Right atrium auricular region (tissue), 2 donors: ENCODE data around the gene ADAM10. TPM values are rescaled to one million over a fixed set of nuclear protein-coding genes. Genes with fewer than 3 reads are reported as not detected.
"Not testable (repeated sequence)": the region's sequence is repeated elsewhere in the genome, so short reads cannot be mapped to it uniquely, and the experiment has no call there.

Source experiments
- DNase-seq: peaks from one replicate; pipeline ENCODE4 v3.0.0-alpha.2; 2019; ENCODE audit warnings: low spot score
- H3K27ac ChIP-seq, 2 donors: fragments of 200-600 bp; sonication (generic); 1 replicate in 1 of 2; 2 replicates in 1 of 2; pipeline ENCODE4 v1.5.1; 2016 to 2019
- H3K27me3 ChIP-seq, 2 donors: fragments of 200-600 bp; sonication (generic); one replicate each; pipeline versions ENCODE4 v1.5.1 to v1.6.0; 2017 to 2019
- H3K36me3 ChIP-seq: fragments of 200-600 bp; sonication (generic); one replicate; pipeline ENCODE4 v1.5.1; 2016
- H3K4me1 ChIP-seq, 2 donors: fragments of 200-600 bp; sonication (generic); one replicate each; pipeline versions ENCODE4 v1.5.1 to v1.6.0; 2017 to 2019
- H3K4me3 ChIP-seq, 2 donors: fragments of 200-600 bp; sonication (generic); 1 replicate in 1 of 2; 2 replicates in 1 of 2; pipeline ENCODE4 v1.5.1; 2017 to 2019; ENCODE audit warnings: mild to moderate bottlenecking in 1 of 2, moderate library complexity in 1 of 2
- H3K9me3 ChIP-seq, 2 donors: fragments of 200-600 bp; sonication (generic); one replicate each; pipeline ENCODE4 v1.5.1; 2019
- total RNA-seq, 2 donors: library from RNA; depleted of rRNA; stranded (reverse); fragments of >200 nt; gene quantifications; one replicate each; pipeline ENCODE4 v1.1.0, GENCODE V29; 2016
- TF ChIP-seq, protein P1 (sequence below), 2 donors: fragments of 200-600 bp; sonication (generic); IDR thresholded peaks; one replicate each; pipeline ENCODE4 v1.5.1; 2019; ENCODE audit warnings: antibody characterized with exemption in 2 of 2

Gene ADAM10
- total RNA-seq, 2 donors from 2014 or later: 40.8 to 42.0 TPM

DNA sequence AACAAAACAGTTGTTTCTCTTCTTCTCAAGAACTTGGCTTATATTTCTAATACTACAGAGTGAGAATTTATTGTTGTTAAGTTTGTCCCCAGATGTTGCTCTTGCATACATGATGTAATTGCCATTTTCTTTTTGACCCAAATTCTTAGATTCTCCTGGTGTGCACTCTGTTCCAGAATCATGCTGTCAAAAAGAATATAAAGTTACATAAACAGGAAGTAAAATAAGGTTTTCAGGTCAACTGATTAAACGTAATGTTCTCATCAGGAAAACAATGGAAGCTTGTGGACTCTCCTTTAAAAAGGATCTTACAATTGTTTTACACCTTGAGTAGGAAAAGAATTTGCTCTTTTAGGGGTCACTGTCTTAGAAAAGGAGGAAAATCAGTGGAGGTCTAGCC is 121.8 kb downstream of the ADAM10 start:
- no peak overlapping the region for H3K4me3 ChIP-seq
- TF ChIP-seq, protein P1, sequence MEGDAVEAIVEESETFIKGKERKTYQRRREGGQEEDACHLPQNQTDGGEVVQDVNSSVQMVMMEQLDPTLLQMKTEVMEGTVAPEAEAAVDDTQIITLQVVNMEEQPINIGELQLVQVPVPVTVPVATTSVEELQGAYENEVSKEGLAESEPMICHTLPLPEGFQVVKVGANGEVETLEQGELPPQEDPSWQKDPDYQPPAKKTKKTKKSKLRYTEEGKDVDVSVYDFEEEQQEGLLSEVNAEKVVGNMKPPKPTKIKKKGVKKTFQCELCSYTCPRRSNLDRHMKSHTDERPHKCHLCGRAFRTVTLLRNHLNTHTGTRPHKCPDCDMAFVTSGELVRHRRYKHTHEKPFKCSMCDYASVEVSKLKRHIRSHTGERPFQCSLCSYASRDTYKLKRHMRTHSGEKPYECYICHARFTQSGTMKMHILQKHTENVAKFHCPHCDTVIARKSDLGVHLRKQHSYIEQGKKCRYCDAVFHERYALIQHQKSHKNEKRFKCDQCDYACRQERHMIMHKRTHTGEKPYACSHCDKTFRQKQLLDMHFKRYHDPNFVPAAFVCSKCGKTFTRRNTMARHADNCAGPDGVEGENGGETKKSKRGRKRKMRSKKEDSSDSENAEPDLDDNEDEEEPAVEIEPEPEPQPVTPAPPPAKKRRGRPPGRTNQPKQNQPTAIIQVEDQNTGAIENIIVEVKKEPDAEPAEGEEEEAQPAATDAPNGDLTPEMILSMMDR (IDR thresholded peaks at IDR 0.05): no peak

DNA sequence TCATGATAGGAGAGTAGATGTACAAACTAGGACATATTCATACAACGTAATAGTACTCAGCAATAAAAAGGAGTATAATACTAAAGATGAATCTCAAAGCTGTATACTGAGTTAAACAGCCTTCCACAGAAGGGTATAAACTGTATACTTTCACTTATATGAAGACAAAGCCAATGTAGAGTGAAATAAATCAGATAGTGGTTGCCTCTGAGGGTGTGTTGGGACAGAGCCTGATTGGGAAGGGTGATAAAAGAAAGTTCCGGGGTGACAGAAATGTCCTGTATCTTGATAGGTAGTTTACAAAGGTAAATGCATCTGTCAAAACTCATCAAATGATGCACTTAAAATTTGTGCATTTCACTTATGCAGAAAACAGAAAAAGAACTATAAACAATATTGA is 122.5 kb downstream of the ADAM10 start:
- Histone ChIP-seq H3K27ac (no peak overlapping the region), H3K9me3 (no peaks in the 10 kb centered on the region), H3K36me3 (no peaks in the 10 kb centered on the region), H3K4me3 (no peak overlapping the region), H3K27me3 (no peaks in the 10 kb centered on the region), H3K4me1 (peaks cover 0 to 25% of the 10 kb centered on the region in 2 donors)
- TF ChIP-seq, protein P1 (IDR thresholded peaks at IDR 0.05): no peak
- no peak for DNase-seq

More for the DNA sequence above, 121.8 kb downstream of the ADAM10 start:
- peak overlapping the region; percentile 69 to 74 for H3K27ac ChIP-seq
- DNase-seq: no peak
- H3K36me3 ChIP-seq: no peaks in the 10 kb centered on the region
- no peaks in the 10 kb centered on the region for H3K9me3 ChIP-seq
- no peaks in the 10 kb centered on the region for H3K27me3 ChIP-seq
- H3K4me1 ChIP-seq: peaks cover 0 to 25% of the 10 kb centered on the region in 2 donors

DNA sequence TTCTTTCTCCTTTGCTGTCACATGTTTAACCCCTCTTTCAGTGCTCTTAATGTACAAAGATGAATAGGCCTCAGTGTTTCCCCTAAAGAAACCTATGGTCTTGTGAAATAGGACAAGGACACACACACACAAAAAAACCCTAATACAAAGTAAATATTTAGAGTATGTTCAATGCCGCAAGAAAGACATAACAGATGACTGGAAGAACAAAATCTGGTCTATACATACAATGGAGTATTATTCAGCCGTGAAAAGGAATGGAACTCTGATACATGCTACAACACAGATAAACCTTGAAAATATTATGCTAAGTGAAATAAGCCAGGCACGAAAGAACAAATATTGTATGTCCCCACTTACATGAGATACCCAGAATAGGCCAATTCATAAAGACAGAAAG is 123.1 kb downstream of the ADAM10 start:
- H3K36me3 ChIP-seq: no peaks in the 10 kb centered on the region

DNA sequence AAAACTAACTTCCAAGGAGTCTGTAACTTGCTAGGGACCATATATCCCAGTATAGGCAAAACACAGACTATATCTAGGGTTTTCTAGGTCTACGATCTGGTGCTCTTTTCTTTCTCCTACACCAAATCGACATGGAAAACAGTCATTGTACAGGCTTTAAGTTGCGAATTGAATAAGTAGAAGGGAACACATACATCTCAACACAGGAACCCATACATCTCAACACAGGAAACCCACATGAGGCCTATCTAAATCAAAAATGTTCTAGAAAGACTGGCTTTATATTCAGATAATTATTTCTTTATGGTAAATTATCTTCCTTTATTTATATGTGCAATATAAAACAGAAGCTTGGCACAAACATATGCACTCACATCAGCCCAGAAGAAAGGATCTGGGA is 126.6 kb downstream of the ADAM10 start:
- peaks cover 0 to 5% of the 10 kb centered on the region in 2 donors for H3K9me3 ChIP-seq
- no peak for DNase-seq
- no peak overlapping the region for H3K4me3 ChIP-seq
- TF ChIP-seq, protein P1 (IDR thresholded peaks at IDR 0.05): no peak
- peaks cover 13% of the 10 kb centered on the region for H3K36me3 ChIP-seq
- H3K27me3 ChIP-seq: no peaks in the 10 kb centered on the region
- H3K4me1 ChIP-seq: peaks cover 0 to 13% of the 10 kb centered on the region in 2 donors
- H3K27ac ChIP-seq: no peak overlapping the region

More for the DNA sequence above, 123.1 kb downstream of the ADAM10 start:
- Histone ChIP-seq H3K27ac (no peak overlapping the region), H3K27me3 (no peaks in the 10 kb centered on the region), H3K4me1 (peaks cover 0 to 30% of the 10 kb centered on the region in 2 donors), H3K4me3 (no peak overlapping the region), H3K9me3 (no peaks in the 10 kb centered on the region)
- TF ChIP-seq, protein P1 (IDR thresholded peaks at IDR 0.05): no peak
- DNase-seq: no peak

DNA sequence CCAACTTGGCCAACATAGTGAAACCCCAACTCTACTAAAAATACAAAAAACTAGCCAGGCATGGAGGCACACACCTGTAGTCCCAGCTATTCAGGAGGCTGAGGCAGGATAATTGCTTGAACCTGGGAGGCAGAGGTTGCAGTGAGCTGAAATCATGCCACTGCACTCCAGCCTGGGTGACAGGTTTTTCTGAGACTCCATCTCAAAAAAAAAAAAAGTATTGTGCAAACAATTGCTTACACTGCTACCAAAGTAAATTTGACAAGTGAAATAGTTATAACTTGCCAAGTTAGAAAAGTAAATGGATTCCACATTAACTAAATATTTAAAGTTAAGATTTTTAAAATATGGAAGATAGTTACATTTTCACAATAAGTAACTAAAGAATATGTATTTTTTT is 129.2 kb downstream of the ADAM10 start:
- DNase-seq, H3K27ac ChIP-seq, H3K4me3 ChIP-seq, H3K27me3 ChIP-seq, H3K4me1 ChIP-seq: not testable (repeated sequence)
- H3K36me3 ChIP-seq: peaks cover 19% of the 10 kb centered on the region
- H3K9me3 ChIP-seq: peaks cover 0 to 15% of the 10 kb centered on the region in 2 donors

DNA sequence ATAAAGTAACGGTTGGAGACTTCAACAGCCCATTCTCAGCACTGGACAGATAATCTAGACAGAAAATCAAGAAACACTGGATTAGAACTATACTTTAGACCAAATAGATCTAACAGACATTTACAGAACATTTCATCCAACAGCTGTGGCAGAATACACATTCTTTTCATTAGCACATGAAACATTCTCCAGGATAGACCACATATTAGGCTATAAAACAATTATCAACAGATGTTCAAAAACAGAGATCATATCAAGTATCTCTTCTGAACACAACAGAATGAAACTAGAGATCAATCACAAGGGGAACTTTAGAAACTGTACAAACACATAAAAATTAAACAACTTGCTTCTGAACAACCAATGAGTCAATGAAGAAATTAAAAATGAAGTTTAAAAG is 133.3 kb downstream of the ADAM10 start:
- no peaks in the 10 kb centered on the region for H3K4me1 ChIP-seq
- no peak overlapping the region for H3K27ac ChIP-seq
- peaks cover 0 to 35% of the 10 kb centered on the region in 2 donors for H3K9me3 ChIP-seq
- no peak for DNase-seq
- TF ChIP-seq, protein P1 (IDR thresholded peaks at IDR 0.05): no peak
- no peaks in the 10 kb centered on the region for H3K27me3 ChIP-seq
- peaks cover 42% of the 10 kb centered on the region for H3K36me3 ChIP-seq
- no peak overlapping the region for H3K4me3 ChIP-seq
